ENCODE data around the gene IQCE. TPM values are rescaled to one million over a fixed set of nuclear protein-coding genes. Genes with fewer than 3 reads are reported as not detected.
A peak's percentile ranks its signal among the peaks of the same experiment; 100 is the strongest.
"Not testable (repeated sequence)": the region's sequence is repeated elsewhere in the genome, so short reads cannot be mapped to it uniquely, and the experiment has no call there.

IQCE gene
- total RNA-seq, 1 experiment from 2014 or later: 35.8 TPM

- Histone ChIP-seq H3K27ac (peak overlapping the region; percentile 64), H4K20me1 (ENCODE audit: insufficient read depth) (no peaks in the 10 kb centered on the region), H3K9me3 (ENCODE audit: insufficient read depth, low read depth) (no peaks in the 10 kb centered on the region), H3K9me2 (ENCODE audit: insufficient read depth) (no peaks in the 10 kb centered on the region), H3K4me2 (peak overlapping the region; percentile 74), H3K27me3 (ENCODE audit: insufficient read depth, low read depth) (no peaks in the 10 kb centered on the region), H3K4me1 (replicated peaks; ENCODE audit: insufficient read depth) (peaks cover 63% of the 10 kb centered on the region), H2AFZ (no peak overlapping the region), H3K79me2 (ENCODE audit: low read depth) (no peaks in the 10 kb centered on the region), H3K4me3 (no peak overlapping the region), H3K36me3 (ENCODE audit: low read depth) (no peaks in the 10 kb centered on the region), H3F3A (ENCODE audit: insufficient read depth, low read depth) (peaks cover 37% of the 10 kb centered on the region)
- intact Hi-C loops (cut with micrococcal nuclease; ENCODE audit: unreplicated experiment): loop anchor here (1.0 kb wide), 1 partner anchor 8 kb away; no protein-coding TSS in a partner anchor
- TF ChIP-seq EZH2 (IDR thresholded peaks at IDR 0.05; ENCODE audit: low read depth): no peak
- no peak for TF ChIP-seq CTCF (conservative IDR thresholded peaks at IDR 0.05)
- peak; percentile 72 to 74 for DNase-seq
- BruUV-seq (replicated peaks): TSS peak; percentile 25
- ChIA-PET POLR2A (ENCODE audit: unreplicated experiment) (no interaction called here), CTCF (interaction anchor here (0.6 kb wide), 1 partner anchor 98 kb away, joined by 3 read pairs; no protein-coding TSS in a partner anchor)
Measured at GRCh38 chr7:2530071-2530987, 28.4 kb upstream of the IQCE start.

- POLR2A ChIA-PET (ENCODE audit: unreplicated experiment); H3K27me3 ChIP-seq (ENCODE audit: insufficient read depth, low read depth); DNase-seq; H3K79me2 ChIP-seq (ENCODE audit: low read depth); BruUV-seq (replicated peaks); H3K9me3 ChIP-seq (ENCODE audit: insufficient read depth, low read depth); H3K4me3 ChIP-seq; H2AFZ ChIP-seq; H3K9me2 ChIP-seq (ENCODE audit: insufficient read depth); CTCF ChIA-PET; H3K36me3 ChIP-seq (ENCODE audit: low read depth); H4K20me1 ChIP-seq (ENCODE audit: insufficient read depth): not testable (repeated sequence)
- Histone ChIP-seq H3F3A (ENCODE audit: insufficient read depth, low read depth) (peaks cover 42% of the 10 kb centered on the region), H3K4me2 (peak overlapping the region; percentile 74), H3K4me1 (replicated peaks; ENCODE audit: insufficient read depth) (peaks cover 54% of the 10 kb centered on the region), H3K27ac (peak overlapping the region; percentile 64)
- intact Hi-C loops (cut with micrococcal nuclease; ENCODE audit: unreplicated experiment): loop anchor here (1.0 kb wide), 1 partner anchor 9 kb away; no protein-coding TSS in a partner anchor
Measured at GRCh38 chr7:2530994-2531795, 27.6 kb upstream of the IQCE start.

- DNase-seq; CTCF ChIA-PET; H3K27ac ChIP-seq; intact Hi-C loops (cut with micrococcal nuclease; ENCODE audit: unreplicated experiment); POLR2A ChIA-PET (ENCODE audit: unreplicated experiment); H3K9me2 ChIP-seq (ENCODE audit: insufficient read depth); H3K27me3 ChIP-seq (ENCODE audit: insufficient read depth, low read depth); H3K4me3 ChIP-seq; BruUV-seq (replicated peaks); H3K4me2 ChIP-seq; H3K9me3 ChIP-seq (ENCODE audit: insufficient read depth, low read depth); H4K20me1 ChIP-seq (ENCODE audit: insufficient read depth); H2AFZ ChIP-seq; H3K36me3 ChIP-seq (ENCODE audit: low read depth); H3K79me2 ChIP-seq (ENCODE audit: low read depth): not testable (repeated sequence)
- Histone ChIP-seq H3K4me1 (replicated peaks; ENCODE audit: insufficient read depth) (peaks cover 49% of the 10 kb centered on the region), H3F3A (ENCODE audit: insufficient read depth, low read depth) (peaks cover 42% of the 10 kb centered on the region)
Measured at GRCh38 chr7:2531796-2532110, 27.0 kb upstream of the IQCE start.

- BruUV-seq (replicated peaks); H3K79me2 ChIP-seq (ENCODE audit: low read depth); H3K27ac ChIP-seq; H2AFZ ChIP-seq; H3K9me2 ChIP-seq (ENCODE audit: insufficient read depth); DNase-seq; intact Hi-C loops (cut with micrococcal nuclease; ENCODE audit: unreplicated experiment); H3K4me3 ChIP-seq; CTCF ChIA-PET; H3K9me3 ChIP-seq (ENCODE audit: insufficient read depth, low read depth); H3K4me2 ChIP-seq; H4K20me1 ChIP-seq (ENCODE audit: insufficient read depth); POLR2A ChIA-PET (ENCODE audit: unreplicated experiment); H3K36me3 ChIP-seq (ENCODE audit: low read depth); H3K27me3 ChIP-seq (ENCODE audit: insufficient read depth, low read depth): not testable (repeated sequence)
- H3F3A ChIP-seq (ENCODE audit: insufficient read depth, low read depth): peaks cover 38% of the 10 kb centered on the region
- peaks cover 43% of the 10 kb centered on the region for H3K4me1 ChIP-seq (replicated peaks; ENCODE audit: insufficient read depth)
Measured at GRCh38 chr7:2532199-2532772, 26.5 kb upstream of the IQCE start.

GRCh38 chr7:2532816-2533215 is 26.0 kb upstream of the IQCE start:
- Histone ChIP-seq H3F3A (ENCODE audit: insufficient read depth, low read depth) (peaks cover 34% of the 10 kb centered on the region), H3K4me1 (replicated peaks; ENCODE audit: insufficient read depth) (peaks cover 38% of the 10 kb centered on the region)
- H3K79me2 ChIP-seq (ENCODE audit: low read depth); H3K4me2 ChIP-seq; BruUV-seq (replicated peaks); H3K9me3 ChIP-seq (ENCODE audit: insufficient read depth, low read depth); H4K20me1 ChIP-seq (ENCODE audit: insufficient read depth); H3K9me2 ChIP-seq (ENCODE audit: insufficient read depth); H3K36me3 ChIP-seq (ENCODE audit: low read depth); POLR2A ChIA-PET (ENCODE audit: unreplicated experiment); H3K4me3 ChIP-seq; H3K27ac ChIP-seq; CTCF ChIA-PET; H2AFZ ChIP-seq; DNase-seq; H3K27me3 ChIP-seq (ENCODE audit: insufficient read depth, low read depth); intact Hi-C loops (cut with micrococcal nuclease; ENCODE audit: unreplicated experiment): not testable (repeated sequence)

GRCh38 chr7:2533566-2533965 is 25.2 kb upstream of the IQCE start:
- H2AFZ ChIP-seq; H3K4me2 ChIP-seq; POLR2A ChIA-PET (ENCODE audit: unreplicated experiment); intact Hi-C loops (cut with micrococcal nuclease; ENCODE audit: unreplicated experiment); H3K9me2 ChIP-seq (ENCODE audit: insufficient read depth); DNase-seq; H3K79me2 ChIP-seq (ENCODE audit: low read depth); H3K27ac ChIP-seq; H4K20me1 ChIP-seq (ENCODE audit: insufficient read depth); H3K36me3 ChIP-seq (ENCODE audit: low read depth); H3K4me3 ChIP-seq; CTCF ChIA-PET; BruUV-seq (replicated peaks); H3K9me3 ChIP-seq (ENCODE audit: insufficient read depth, low read depth); H3K27me3 ChIP-seq (ENCODE audit: insufficient read depth, low read depth): not testable (repeated sequence)
- H3F3A ChIP-seq (ENCODE audit: insufficient read depth, low read depth): peaks cover 26% of the 10 kb centered on the region
- H3K4me1 ChIP-seq (replicated peaks; ENCODE audit: insufficient read depth): peaks cover 31% of the 10 kb centered on the region

All from PC-9 (cell line).